AG09319 (cell line): Measurements from ENCODE around the gene NPTXR.
"Not testable (repeated sequence)": the region's sequence is repeated elsewhere in the genome, so short reads cannot be mapped to it uniquely, and the experiment has no call there.

Experiments used
- DNase-seq: peaks from one replicate; pipeline ENCODE4 v3.0.0-alpha.2; 2010; ENCODE audit warnings: low read depth; ENCODE audit errors: extremely low read depth
- TF ChIP-seq, protein P1 (sequence below): IDR thresholded peaks from 2 replicates; pipeline ENCODE4 v1.5.1; 2011; ENCODE audit warnings: low read depth, mild to moderate bottlenecking, inconsistent platforms, low read length, moderate library complexity

NPTXR gene

GRCh38 chr22:38859581-38860282 lies 15.9 kb upstream of the NPTXR start:
- TF ChIP-seq, protein P1, sequence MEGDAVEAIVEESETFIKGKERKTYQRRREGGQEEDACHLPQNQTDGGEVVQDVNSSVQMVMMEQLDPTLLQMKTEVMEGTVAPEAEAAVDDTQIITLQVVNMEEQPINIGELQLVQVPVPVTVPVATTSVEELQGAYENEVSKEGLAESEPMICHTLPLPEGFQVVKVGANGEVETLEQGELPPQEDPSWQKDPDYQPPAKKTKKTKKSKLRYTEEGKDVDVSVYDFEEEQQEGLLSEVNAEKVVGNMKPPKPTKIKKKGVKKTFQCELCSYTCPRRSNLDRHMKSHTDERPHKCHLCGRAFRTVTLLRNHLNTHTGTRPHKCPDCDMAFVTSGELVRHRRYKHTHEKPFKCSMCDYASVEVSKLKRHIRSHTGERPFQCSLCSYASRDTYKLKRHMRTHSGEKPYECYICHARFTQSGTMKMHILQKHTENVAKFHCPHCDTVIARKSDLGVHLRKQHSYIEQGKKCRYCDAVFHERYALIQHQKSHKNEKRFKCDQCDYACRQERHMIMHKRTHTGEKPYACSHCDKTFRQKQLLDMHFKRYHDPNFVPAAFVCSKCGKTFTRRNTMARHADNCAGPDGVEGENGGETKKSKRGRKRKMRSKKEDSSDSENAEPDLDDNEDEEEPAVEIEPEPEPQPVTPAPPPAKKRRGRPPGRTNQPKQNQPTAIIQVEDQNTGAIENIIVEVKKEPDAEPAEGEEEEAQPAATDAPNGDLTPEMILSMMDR, result no peak
- DNase-seq, result no peak

- TF ChIP-seq, protein P1, result no peak
Measured at GRCh38 chr22:38858492-38858891, 14.7 kb upstream of the NPTXR start.

DNA sequence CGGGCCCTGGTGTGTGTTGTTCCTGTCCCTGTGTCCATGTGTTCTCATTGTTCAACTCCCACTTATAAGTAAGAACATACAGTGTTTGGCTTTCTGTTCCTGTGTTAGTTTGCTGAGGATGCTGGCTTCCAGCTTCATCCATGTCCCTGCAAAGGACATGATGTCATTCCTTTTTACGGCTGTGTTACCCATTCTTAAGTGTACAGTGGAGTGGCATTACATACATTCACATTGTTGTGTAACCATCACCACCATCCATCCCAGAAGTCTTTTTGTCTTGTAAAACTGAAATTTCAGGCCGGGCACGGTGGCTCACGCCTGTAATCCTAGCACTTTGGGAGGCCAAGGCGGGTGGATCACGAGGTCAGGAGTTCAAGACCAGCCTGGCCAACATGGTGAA lies 10.6 kb upstream of the NPTXR start:
- not testable (repeated sequence) for DNase-seq

More at GRCh38 chr22:38858492-38858891, 14.7 kb upstream of the NPTXR start:
- no peak for DNase-seq

- DNase-seq, result not testable (repeated sequence)
Measured at GRCh38 chr22:38853883-38854282, 10.1 kb upstream of the NPTXR start.

- no peak for DNase-seq
Measured at GRCh38 chr22:38853196-38853651, 9.4 kb upstream of the NPTXR start.

DNA sequence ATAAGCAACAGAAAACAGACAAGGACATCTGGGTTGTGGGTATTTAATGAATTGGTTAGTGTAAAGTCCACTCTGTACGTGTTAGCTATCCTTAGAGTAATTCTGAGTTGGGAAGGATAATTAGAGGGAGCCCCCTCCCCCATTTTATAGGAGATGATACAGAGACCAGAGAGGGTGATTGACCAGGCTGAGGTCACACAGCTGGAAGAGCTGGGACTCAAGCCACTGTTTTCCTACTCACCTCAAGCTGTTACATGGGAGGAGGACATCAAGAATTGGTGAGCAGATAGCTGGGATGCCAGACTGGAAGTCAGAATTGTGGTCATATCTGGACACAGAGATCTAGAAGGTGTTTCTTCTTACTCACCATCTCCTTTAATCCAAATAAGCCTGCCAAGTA lies 8.7 kb upstream of the NPTXR start:
- no peak for DNase-seq
- TF ChIP-seq, protein P1, result no peak

More at GRCh38 chr22:38853196-38853651, 9.4 kb upstream of the NPTXR start:
- TF ChIP-seq, protein P1, result no peak

- TF ChIP-seq, protein P1, result no peak
- no peak for DNase-seq
Measured at GRCh38 chr22:38850941-38851849, 7.4 kb upstream of the NPTXR start.

DNA sequence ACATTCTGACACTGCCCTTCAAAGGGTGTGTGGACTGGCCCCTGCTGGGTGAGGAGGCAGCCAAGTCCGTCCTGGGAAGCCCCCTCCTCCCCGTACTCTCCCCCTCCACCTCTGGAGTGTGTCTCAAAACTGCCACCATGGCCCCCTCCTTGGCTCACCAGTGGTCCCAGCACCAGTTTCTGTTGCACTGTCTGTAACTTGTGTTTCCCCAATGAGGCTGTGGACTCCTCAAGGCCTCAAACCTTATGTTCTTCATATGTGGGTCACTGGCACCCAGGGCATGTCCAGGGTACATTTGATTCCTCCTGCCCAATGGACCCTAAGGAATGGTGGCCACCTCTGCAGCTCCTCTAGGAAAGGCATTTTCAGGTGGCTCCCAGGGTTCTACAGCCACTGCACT lies 6.6 kb upstream of the NPTXR start:
- DNase-seq, result no peak
- TF ChIP-seq, protein P1, result no peak
